Middle frontal gyrus (tissue), 1 donor: ENCODE data around the gene RPL19.
"Not testable (repeated sequence)": the region's sequence is repeated elsewhere in the genome, so short reads cannot be mapped to it uniquely, and the experiment has no call there.

Source experiments
- DNase-seq: peaks from one replicate; pipeline ENCODE4 v3.0.0-alpha.2; 2015; ENCODE audit warnings: low spot score; ENCODE audit errors: extremely low spot score

Gene RPL19

DNA sequence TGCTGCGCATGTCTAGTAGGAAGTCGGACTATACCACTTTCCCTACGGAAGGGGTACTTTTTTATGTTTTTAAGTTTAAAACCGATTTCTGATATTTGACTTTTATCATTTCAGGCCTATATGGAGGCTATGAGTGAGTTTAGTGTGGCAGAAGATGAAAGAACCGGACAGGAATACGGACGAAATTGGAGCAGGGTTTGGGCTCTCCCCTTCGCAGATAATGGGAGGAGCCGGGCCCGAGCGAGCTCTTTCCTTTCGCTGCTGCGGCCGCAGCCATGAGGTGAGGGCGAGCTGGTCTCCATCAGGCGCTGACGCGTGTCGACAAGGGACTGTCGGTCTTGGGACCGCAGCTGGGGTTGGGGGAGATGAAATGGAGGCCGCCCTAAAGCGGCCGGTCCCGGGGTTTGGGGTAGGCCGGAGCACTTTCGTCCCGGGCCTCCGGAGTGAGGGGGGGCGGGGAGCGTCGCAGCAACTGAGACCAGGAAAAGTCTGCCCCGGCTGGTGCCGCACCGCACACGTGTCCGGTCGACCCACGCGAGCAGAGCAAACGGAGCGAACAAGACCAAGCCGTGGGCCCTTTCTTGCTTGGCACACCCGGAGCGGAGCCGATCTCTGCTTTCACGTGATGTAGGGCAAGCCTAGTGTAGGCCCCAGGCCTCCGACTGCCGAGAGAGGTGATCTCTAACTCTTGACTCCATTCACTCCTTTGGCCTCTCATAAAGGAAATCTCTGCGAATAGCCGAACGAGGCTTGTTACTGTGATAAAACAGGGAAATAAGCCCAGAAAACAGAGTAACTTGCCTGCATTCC lies at the start of gene RPL19:
Gene RPL19, plus strand, starts transcription at position 214 of the 810 bp plus-strand sequence. Its CDS starts 62 bp downstream, at position 276.
- no peak for DNase-seq

- no peak for DNase-seq
Measured at GRCh38 chr17:39150795-39151149, 49.3 kb upstream of the RPL19 start.

DNA sequence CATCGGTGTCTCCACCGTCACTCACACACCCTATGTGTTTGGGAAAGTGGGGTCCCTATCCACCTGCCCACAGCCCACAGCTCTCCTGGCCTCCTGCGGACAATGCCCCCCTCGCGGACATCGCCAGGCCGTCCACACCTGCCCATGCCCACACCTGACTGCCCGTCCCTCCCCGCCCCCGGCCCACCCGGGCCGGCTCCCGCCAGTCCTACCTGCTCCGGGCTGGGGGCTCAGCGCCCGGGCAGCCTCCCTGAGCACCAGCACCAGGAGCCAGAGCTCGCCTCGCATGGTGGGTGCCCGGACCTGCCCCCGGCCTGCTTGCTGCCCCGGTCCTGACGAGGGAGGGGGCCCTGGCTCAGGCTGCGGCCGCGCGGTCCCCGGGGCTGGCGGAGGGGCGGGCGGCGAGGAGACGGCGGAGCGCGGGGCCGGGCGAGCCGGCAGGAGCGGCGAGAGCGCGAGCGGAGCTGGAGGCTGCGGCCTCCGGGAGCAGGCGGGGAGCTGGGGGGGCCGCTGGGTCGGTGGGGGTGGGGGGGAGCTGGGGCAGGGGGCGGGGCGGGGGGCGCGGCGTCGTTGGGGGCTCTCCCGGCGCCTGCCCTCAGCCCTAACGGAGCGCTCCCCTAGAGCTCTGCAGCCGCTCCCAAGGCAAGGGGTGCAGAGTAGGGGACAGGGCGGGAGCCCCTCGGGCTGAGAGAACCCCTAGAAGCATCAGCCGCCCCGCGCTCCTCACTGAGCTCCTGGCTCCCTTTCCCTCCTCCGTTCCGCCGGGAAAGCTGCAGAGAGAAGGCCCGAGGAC lies 48.7 kb upstream of the RPL19 start, which contains the start of gene PLXDC1:
Gene PLXDC1, minus strand, starts transcription at position 488 of the 793 bp plus-strand sequence. Its CDS starts 200 bp downstream, at position 288.
- DNase-seq, result no peak

DNA sequence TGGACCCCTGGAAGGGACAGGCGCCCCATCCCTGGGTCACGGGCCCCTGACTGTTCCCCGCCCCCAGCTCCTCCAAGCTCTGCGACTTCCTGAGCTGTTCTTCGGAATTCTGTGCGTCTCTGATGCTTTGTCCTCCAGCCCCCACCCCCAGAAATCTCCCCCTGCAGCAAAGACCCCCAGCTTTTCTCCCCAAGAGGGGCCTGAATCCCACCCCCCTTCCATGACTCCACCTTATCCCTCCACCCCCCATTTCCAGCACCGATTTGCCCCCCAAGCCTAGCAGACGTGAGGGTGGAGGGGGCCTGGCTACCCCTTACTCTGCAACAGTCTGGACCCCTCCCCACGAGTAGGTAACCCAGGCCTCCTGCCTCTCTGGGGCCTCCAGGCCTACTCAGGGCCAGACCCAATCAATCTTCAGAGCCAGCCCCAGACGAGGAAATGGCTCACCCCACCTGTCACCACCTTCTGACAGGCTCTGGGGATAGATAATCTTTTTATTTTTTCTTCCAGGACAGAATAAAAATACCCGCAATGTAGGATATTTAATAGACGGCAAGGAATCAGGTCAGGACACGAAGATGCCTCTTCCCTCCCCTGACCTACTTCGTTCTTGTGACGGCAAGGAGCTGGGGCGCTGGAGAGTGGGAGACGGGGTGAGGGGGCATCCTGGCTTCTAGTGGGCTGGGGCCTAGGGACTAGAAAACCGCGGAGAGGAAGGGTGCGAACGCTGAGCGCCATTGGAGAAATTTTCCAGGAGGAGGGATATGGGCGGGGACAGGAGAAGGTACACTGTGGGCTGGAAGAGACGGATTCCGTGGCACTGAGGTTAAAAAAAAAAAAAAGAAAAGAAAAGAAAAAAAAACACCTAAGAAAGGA lies 47.9 kb upstream of the RPL19 start:
- no peak for DNase-seq

DNA sequence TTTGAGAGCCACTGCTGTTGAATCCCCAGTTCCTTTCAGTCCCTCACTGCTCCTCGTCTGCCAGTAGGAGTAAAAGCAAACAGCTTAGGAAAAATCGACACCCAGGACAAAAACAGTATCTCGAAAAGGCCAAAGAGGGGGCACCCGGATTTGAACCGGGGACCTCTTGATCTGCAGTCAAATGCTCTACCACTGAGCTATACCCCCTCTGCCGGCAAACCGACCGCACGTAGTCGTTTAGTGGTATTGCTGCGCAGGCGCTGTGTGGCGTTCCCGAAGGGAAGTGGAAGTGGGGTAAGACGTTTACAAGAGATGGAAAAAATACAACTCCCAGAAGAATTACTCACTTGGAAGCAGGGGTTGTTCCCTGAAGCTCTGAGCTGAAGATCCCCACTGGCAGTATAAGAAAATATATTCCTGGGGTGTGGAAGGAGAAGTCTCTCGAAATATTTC lies 46.5 kb upstream of the RPL19 start:
- peak; percentile 87 for DNase-seq

DNA sequence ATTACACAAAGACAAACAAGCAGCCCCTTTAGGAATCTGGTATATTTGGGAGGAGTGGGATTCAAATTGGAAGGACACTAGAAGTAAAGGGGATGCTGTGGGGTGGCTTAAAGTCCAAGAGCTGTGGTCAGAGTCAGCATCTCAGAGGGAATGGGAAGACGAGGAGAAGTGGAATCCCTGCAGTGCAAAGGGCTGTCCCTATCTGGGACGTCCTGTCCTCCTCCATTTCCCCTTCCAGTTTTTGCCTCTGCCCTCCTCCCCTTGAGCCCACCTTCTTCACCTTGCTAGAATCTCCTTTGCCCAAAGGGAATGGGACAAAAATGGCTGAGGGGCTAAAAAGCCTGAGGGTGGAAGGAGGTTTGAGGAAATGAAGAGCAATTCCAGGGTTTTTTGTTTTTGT lies 44.4 kb upstream of the RPL19 start:
- no peak for DNase-seq

DNA sequence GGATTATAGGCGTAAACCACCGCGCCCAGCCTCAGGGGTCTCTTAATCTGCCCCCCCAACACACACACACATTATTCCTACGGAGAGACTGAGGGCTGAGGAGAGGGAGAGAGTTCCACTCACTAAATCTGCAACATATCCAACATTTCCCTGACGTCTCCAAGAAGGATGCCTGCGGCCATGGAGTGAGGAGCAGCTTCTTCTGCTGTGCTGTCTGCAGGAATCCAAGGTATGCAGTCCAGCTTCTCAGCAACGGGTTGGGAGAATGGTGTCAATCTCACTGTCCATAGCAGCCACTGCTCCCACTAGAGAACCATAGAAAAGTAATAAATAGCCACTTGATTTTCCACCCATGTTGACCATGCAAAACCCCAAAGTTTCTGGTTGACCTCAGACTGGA lies 43.6 kb upstream of the RPL19 start:
- DNase-seq, result no peak

- DNase-seq, result no peak
Measured at GRCh38 chr17:39158623-39159022, 41.5 kb upstream of the RPL19 start.

DNA sequence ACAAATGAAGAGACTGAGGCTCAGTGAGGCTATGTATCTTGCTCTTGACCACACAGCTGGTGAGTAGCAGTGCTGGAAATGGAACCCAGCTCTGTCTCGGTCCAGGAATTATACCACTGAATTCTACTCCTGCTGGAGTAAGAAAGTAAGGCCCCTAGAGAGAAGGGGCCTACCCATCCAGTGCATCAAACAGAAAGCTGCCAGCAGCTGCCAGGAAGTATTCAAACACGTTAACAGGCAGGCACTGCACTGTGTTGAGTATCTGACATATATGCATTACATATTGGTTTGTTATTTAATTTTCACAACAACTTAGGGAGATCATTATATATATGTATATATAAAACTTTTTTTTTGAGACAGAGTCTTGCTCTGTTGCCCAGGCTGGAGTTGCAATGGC lies 38.1 kb upstream of the RPL19 start:
- DNase-seq, result no peak

- DNase-seq, result no peak
Measured at GRCh38 chr17:39164675-39165143, 35.4 kb upstream of the RPL19 start.

DNA sequence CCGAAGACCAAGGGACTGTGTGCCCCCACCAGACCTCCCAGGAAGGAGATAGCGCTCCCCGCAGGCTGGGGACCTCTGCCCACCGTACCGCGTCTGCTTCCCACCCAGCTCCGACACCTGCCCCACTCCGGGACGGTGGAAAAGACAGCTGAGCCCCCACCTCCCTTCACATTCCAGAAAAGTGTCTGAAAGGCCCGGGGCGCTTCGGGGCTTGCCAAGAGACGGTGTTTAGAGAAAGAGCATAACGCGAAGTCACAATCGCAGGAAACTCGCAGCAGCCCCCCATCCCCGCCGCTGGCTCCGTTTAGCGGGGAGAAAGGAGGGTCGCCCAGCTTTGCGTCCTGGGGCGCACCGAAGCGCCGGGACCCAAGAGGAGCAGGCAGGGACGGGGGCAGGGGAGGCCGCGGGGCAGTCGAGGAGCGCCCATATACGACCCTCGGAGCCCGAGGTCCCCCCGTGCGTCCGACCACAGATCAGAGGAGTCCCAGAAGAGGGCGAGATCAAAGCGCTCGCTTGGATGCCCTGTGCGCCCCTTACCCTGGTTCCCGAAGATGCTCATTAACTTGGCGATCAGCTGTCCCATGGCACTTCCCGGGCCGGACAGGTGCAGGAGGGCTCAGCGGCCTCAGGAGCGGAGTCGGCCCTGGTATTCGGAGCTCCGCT lies 34.8 kb upstream of the RPL19 start:
- no peak for DNase-seq

DNA sequence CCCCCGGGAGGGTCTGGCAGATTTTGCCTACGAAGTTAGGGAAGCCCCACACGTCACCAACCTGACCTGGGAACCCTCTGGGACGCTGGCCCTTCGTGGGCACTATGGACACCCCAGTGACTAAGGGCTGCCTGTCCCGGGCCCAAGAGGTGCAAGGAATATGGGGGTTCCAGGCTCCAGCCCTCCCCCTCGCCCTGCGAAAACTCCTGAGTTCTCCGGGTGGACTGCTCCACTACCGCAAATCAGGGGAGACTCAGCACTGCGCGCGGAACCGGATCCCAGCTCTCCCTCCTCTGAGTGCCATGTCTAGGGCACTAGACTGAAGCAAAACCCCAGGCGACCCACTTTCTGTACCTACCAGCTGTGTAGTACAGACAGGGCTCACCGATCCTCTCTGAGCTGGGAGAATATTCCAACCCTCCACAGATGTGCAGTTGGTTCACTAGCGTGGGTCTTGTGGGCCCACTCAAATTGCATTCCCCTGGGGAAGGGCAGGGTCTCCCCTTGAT lies 34.2 kb upstream of the RPL19 start, which contains the start of gene ARL5C:
Gene ARL5C, minus strand, starts transcription at position 321 of the 509 bp plus-strand sequence. CDS start 401 bp downstream, outside the sequence.
- DNase-seq, result no peak

- DNase-seq, result no peak
Measured at GRCh38 chr17:39166437-39167335, 33.4 kb upstream of the RPL19 start.

DNA sequence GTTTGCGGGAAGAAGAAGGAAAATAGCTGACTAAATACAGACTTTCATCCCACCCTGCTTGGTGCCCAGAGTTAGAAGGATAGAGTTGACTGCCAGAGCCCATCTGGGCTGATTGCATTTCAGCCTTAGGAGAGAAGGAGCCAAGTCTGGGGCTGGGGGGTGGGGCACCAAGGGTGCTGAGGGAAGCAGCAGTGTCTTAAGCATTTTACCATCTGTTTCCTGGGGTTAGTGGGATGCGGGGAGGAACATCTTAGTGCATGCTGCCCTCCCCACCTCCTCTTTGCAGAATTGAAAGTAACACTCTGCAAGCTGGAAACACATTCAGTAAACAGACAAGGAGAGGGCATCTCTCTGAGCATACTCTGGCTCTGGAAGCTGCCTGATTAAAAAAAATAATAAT lies 32.6 kb upstream of the RPL19 start:
- DNase-seq, result no peak

DNA sequence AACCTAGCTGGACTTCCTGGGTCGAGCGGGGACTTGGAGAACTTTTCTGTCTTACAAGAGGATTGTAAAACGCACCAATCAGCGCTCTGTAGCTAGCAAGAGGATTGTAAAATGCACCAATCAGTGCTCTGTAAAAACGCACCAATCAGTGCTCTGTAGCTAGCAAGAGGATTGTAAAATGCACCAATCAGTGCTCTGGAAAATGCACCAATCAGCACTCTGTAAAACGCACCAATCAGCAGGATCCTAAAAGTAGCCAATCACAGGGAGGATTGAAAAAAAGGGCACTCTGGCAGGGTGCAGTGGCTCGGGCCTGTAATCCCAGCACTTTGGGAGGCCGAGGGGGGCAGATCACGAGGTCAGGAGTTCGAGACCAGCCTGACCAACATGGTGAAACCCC lies 31.6 kb upstream of the RPL19 start:
- not testable (repeated sequence) for DNase-seq

DNA sequence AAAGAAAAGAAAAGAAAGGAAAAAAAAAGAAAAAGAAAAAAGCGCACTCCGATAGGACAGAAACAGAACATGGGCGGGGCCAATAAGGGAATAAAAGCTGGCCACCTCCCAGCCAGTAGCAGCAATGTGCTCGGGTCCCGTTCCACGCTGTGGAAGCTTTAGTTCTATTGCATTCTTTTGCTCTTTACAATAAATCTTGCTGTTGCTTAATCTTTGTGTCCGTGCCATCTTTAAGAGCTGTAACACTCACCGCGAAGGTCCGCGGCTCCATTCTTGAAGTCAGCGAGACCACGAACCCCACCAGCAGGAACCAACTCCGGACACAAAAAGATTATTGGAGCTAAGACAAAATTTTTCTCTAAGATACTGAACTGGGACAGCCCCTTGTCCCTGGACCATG lies 31.0 kb upstream of the RPL19 start:
- DNase-seq, result no peak

- DNase-seq, result no peak
Measured at GRCh38 chr17:39169518-39169917, 30.6 kb upstream of the RPL19 start.

DNA sequence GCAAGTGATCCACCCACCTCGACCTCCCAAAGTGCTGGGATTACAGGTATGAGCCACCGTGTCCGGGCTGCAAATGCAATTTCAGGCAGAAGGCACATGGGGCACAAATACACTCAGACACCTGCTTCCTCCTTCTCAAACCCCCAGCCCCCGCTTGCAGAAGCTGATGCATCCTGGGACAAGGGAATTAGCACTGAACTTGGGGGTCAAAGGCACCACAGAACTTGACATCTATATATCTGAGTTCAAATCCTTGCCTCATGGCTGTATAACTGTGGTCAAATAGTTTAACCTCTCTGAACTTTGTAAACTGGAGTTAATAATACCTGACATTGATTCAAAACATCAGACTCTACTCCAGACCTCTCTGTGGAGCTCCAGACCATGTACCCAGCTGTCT lies 30.0 kb upstream of the RPL19 start:
- no peak for DNase-seq

DNA sequence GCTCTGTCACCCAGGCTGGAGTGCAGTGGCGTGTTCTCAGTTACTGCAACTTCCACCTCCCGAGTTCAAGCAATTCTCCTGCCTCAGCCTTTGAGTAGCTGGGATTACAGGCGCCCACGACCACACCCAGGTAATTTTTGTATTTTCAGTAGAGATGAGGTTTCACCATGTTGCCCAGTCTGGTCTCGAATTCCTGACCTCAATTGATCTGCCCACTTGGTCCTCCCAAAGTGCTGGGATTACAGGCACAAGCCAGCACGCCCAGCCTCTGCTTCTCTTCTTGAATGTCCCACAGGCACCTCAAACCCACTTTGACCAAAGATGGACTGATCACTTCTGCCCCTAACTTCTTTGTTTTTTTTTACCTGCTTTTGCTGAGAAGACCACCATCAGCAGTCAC lies 29.5 kb upstream of the RPL19 start:
- DNase-seq, result no peak
